WTC11 (cell line): ENCODE data around the gene USP7. TPM values are rescaled to one million over a fixed set of nuclear protein-coding genes. Genes with fewer than 3 reads are reported as not detected.

ENCODE experiments used
- ATAC-seq: fragments of 200-7000 bp; cut with Tn5 transposase; 2 replicates; pipeline ENCODE4 v1.10.0; 2021; ENCODE audit warnings: mild to moderate bottlenecking, moderate library complexity
- CTCF ChIA-PET: fragments of 300-600 bp; sonication (Branson Sonifier 250); formaldehyde crosslinking; loops from one replicate; lab custom pipeline; 2021; ENCODE audit warnings: antibody characterized with exemption; lab: Charles Lee
- POLR2A ChIA-PET: fragments of 350-600 bp; sonication (Branson Sonifier 250); formaldehyde crosslinking; loops from one replicate; lab custom pipeline; 2021; ENCODE audit warnings: antibody characterized with exemption; lab: Charles Lee
- DNase-seq: peaks from one replicate; pipeline ENCODE4 v3.0.0; 2021; ENCODE audit warnings: low spot score
- H3K27ac Mint-ChIP-seq: 2 replicates; pipeline ENCODE4 v1.8.0; 2021; ENCODE audit warnings: mixed read lengths
- H3K27me3 Mint-ChIP-seq: 2 replicates; pipeline ENCODE4 v1.8.0; 2021; ENCODE audit warnings: low read depth, mild to moderate bottlenecking, moderate library complexity, mixed read lengths
- H3K36me3 Mint-ChIP-seq: 2 replicates; pipeline ENCODE4 v1.8.0; 2021; ENCODE audit warnings: mixed read lengths
- H3K4me1 Mint-ChIP-seq: 2 replicates; pipeline ENCODE4 v1.8.0; 2022; ENCODE audit warnings: mixed read lengths
- H3K4me3 Mint-ChIP-seq: 2 replicates; pipeline ENCODE4 v1.8.0; 2021; ENCODE audit warnings: mild to moderate bottlenecking, moderate library complexity, mixed read lengths
- H3K9me3 Mint-ChIP-seq: 2 replicates; pipeline ENCODE4 v1.8.0; 2021; ENCODE audit warnings: mixed read lengths
- ATF1 ChIP-seq: sonication (generic); formaldehyde crosslinking; IDR thresholded peaks from 2 replicates; pipeline ENCODE4 v1.8.1; 2023; ENCODE audit warnings: mild to moderate bottlenecking, moderate library complexity, missing genetic modification reagents
- CREM ChIP-seq: sonication (generic); formaldehyde crosslinking; IDR thresholded peaks from 2 replicates; pipeline ENCODE4 v1.8.1; 2022; ENCODE audit warnings: mild to moderate bottlenecking, missing genetic modification reagents, moderate library complexity
- ESRRA ChIP-seq: sonication (generic); formaldehyde crosslinking; IDR thresholded peaks from 2 replicates; pipeline ENCODE4 v1.8.1; 2022; ENCODE audit warnings: mild to moderate bottlenecking, missing genetic modification reagents, borderline replicate concordance
- ETV6 ChIP-seq: sonication (generic); formaldehyde crosslinking; IDR thresholded peaks from 2 replicates; pipeline ENCODE4 v1.8.1; 2022; ENCODE audit warnings: mild to moderate bottlenecking, missing genetic modification reagents
- FOXK1 ChIP-seq: sonication (generic); formaldehyde crosslinking; IDR thresholded peaks from 2 replicates; pipeline ENCODE4 v1.8.0; 2022; ENCODE audit warnings: mild to moderate bottlenecking, moderate library complexity, missing genetic modification reagents
- GTF2I ChIP-seq: fragments of 250-450 bp; sonication (Bioruptor Pico); conservative IDR thresholded peaks from 2 replicates; pipeline ENCODE4 v1.4.0; 2021; ENCODE audit warnings: mild to moderate bottlenecking
- KAT7 ChIP-seq: sonication (generic); formaldehyde crosslinking; IDR thresholded peaks from 2 replicates; pipeline ENCODE4 v1.8.1; 2023; ENCODE audit warnings: missing genetic modification reagents, mild to moderate bottlenecking, borderline replicate concordance
- MYBL2 ChIP-seq: sonication (generic); formaldehyde crosslinking; IDR thresholded peaks from 2 replicates; pipeline ENCODE4 v1.8.1; 2023; ENCODE audit warnings: mild to moderate bottlenecking, moderate library complexity, missing genetic modification reagents
- NFE2L1 ChIP-seq: sonication (generic); formaldehyde crosslinking; IDR thresholded peaks from 2 replicates; pipeline ENCODE4 v1.8.1; 2023; ENCODE audit warnings: missing genetic modification reagents
- SMAD3 ChIP-seq: sonication (generic); formaldehyde crosslinking; IDR thresholded peaks from 2 replicates; pipeline ENCODE4 v1.8.0; 2022; ENCODE audit warnings: missing genetic modification reagents, mild to moderate bottlenecking, borderline replicate concordance
- SOX15 ChIP-seq: fragments of 250-450 bp; sonication (Bioruptor Pico); IDR thresholded peaks from 2 replicates; pipeline ENCODE4 v1.9.0; 2021; ENCODE audit warnings: mild to moderate bottlenecking
- TEAD1 ChIP-seq: sonication (generic); formaldehyde crosslinking; IDR thresholded peaks from 2 replicates; pipeline ENCODE4 v1.8.0; 2022; ENCODE audit warnings: mild to moderate bottlenecking, missing genetic modification reagents
- ZNF138 ChIP-seq: sonication (generic); formaldehyde crosslinking; conservative IDR thresholded peaks from 2 replicates; pipeline ENCODE4 v1.8.1; 2022; ENCODE audit warnings: mild to moderate bottlenecking, moderate library complexity, missing genetic modification reagents
- ZNF416 ChIP-seq: fragments of 250-450 bp; sonication (Bioruptor Pico); IDR thresholded peaks from 2 replicates; pipeline ENCODE4 v1.9.0; 2021; ENCODE audit warnings: mild to moderate bottlenecking, inconsistent platforms
- ZNF671 ChIP-seq: fragments of 250-450 bp; sonication (Bioruptor Pico); IDR thresholded peaks from 2 replicates; pipeline ENCODE4 v1.8.0; 2021; ENCODE audit warnings: mild to moderate bottlenecking
- total RNA-seq: library from RNA; stranded (reverse); gene quantifications from 3 replicates; pipeline ENCODE4 v1.2.3, GENCODE V29; 2021
- TF ChIP-seq, protein P1 (sequence below): sonication (generic); formaldehyde crosslinking; IDR thresholded peaks from 2 replicates; pipeline ENCODE4 v1.8.0; 2022; ENCODE audit warnings: mild to moderate bottlenecking, missing genetic modification reagents
- TF ChIP-seq, protein P2 (sequence below): fragments of 200-600 bp; IDR thresholded peaks from 2 replicates; pipeline ENCODE4 v1.8.0; 2022; ENCODE audit warnings: antibody characterized with exemption
- TF ChIP-seq, protein P3 (sequence below): sonication (generic); formaldehyde crosslinking; IDR thresholded peaks from 2 replicates; pipeline ENCODE4 v1.8.0; 2022; ENCODE audit warnings: missing genetic modification reagents
- TF ChIP-seq, protein P4 (sequence below): sonication (generic); formaldehyde crosslinking; IDR thresholded peaks from 2 replicates; pipeline ENCODE4 v1.8.0; 2023; ENCODE audit warnings: missing genetic modification reagents, mild to moderate bottlenecking, borderline replicate concordance
- TF ChIP-seq, protein P5 (sequence below): sonication (generic); formaldehyde crosslinking; IDR thresholded peaks from 2 replicates; pipeline ENCODE4 v1.8.1; 2022; ENCODE audit warnings: mild to moderate bottlenecking, missing genetic modification reagents, moderate library complexity, borderline replicate concordance
- TF ChIP-seq, protein P6 (sequence below): fragments of 250-450 bp; sonication (Bioruptor Pico); IDR thresholded peaks from 2 replicates; pipeline ENCODE4 v1.9.0; 2021; ENCODE audit warnings: mild to moderate bottlenecking

USP7 gene
- total RNA-seq, 1 experiment from 2014 or later, result 211 TPM

DNA sequence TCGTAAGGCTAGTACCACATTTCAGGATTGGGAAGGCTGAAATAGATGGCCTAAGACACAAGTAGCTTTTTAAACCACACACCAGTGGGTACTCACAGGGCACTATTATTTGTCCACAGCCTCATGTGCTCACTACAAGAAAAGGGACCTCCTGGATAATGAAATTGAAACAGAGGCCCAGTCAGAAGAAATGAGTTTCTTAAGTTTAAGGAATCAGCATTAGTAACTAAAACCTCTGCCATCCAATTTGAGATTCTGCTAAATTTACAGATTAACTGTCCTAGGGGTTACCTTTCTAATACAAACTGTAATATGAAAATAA, 3.0 kb downstream of the USP7 start (continued):
- TF ChIP-seq MYBL2 (CRISPR knock-in tag), result no peak
- TF ChIP-seq, protein P1, sequence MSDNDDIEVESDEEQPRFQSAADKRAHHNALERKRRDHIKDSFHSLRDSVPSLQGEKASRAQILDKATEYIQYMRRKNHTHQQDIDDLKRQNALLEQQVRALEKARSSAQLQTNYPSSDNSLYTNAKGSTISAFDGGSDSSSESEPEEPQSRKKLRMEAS (CRISPR knock-in tag), result no peak
- TF ChIP-seq ESRRA (CRISPR knock-in tag), result no peak
- TF ChIP-seq, protein P2, sequence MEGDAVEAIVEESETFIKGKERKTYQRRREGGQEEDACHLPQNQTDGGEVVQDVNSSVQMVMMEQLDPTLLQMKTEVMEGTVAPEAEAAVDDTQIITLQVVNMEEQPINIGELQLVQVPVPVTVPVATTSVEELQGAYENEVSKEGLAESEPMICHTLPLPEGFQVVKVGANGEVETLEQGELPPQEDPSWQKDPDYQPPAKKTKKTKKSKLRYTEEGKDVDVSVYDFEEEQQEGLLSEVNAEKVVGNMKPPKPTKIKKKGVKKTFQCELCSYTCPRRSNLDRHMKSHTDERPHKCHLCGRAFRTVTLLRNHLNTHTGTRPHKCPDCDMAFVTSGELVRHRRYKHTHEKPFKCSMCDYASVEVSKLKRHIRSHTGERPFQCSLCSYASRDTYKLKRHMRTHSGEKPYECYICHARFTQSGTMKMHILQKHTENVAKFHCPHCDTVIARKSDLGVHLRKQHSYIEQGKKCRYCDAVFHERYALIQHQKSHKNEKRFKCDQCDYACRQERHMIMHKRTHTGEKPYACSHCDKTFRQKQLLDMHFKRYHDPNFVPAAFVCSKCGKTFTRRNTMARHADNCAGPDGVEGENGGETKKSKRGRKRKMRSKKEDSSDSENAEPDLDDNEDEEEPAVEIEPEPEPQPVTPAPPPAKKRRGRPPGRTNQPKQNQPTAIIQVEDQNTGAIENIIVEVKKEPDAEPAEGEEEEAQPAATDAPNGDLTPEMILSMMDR, result no peak
- no peak for TF ChIP-seq ZNF671 (CRISPR knock-in tag)
- no peak for TF ChIP-seq ZNF138 (CRISPR knock-in tag)
- no peak for TF ChIP-seq SMAD3

DNA sequence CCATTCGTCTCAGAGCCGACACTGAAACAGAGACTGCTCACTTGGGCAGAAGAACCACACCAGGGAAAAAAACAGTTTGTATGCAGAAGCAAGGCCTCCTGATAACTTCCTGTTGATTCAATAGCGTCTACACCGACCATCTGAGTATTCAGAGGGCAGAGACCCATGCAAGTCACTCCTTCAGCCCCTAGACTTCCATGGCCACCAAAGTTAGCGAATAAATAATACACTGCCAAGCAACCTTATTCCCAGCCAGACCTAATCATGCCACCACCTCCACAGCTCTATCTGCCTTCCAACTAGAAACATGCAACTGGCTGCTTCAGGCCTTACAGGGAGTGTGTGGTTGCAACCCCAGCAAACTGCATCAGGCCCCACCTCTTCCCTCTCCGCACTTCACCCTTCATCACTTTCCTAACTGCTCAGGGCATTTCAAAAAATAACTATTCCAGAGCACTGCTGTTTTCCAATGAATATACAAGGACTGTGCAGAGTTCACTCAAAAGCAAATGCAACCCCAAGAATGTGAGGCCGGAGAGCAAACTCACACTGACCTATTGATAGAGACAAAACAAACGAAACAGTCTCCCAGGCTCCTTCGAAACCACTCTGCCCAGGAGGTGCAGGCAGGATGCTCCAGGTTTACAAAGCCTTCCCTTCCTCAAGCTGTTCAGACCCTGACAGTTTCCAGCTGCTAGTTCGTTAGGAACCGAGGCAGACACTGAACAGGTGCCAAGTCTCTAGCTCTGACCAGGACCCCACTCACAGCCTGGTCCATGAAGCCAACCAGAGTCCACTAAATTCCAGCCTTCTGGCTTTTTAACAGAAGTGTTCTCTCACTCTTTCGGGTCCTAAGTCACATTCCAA, 3.6 kb downstream of the USP7 start:
- DNase-seq (no peak), ATAC-seq (peak; percentile 8)
- Mint-ChIP-seq H3K36me3 (peaks cover 6% of the 10 kb centered on the region), H3K27ac (peak overlapping the region; percentile 92), H3K27me3 (peaks cover 5% of the 10 kb centered on the region), H3K4me3 (peak overlapping the region; percentile 90), H3K4me1 (peaks cover 73% of the 10 kb centered on the region), H3K9me3 (no peaks in the 10 kb centered on the region)
- CTCF ChIA-PET, result interaction anchor here (1.0 to 3.8 kb wide), 4 partner anchors 12 to 53 kb away, joined by 3 to 43 read pairs (median 20); no protein-coding TSS in a partner anchor
- POLR2A ChIA-PET, result no interaction called here
- TF ChIP-seq, protein P3, sequence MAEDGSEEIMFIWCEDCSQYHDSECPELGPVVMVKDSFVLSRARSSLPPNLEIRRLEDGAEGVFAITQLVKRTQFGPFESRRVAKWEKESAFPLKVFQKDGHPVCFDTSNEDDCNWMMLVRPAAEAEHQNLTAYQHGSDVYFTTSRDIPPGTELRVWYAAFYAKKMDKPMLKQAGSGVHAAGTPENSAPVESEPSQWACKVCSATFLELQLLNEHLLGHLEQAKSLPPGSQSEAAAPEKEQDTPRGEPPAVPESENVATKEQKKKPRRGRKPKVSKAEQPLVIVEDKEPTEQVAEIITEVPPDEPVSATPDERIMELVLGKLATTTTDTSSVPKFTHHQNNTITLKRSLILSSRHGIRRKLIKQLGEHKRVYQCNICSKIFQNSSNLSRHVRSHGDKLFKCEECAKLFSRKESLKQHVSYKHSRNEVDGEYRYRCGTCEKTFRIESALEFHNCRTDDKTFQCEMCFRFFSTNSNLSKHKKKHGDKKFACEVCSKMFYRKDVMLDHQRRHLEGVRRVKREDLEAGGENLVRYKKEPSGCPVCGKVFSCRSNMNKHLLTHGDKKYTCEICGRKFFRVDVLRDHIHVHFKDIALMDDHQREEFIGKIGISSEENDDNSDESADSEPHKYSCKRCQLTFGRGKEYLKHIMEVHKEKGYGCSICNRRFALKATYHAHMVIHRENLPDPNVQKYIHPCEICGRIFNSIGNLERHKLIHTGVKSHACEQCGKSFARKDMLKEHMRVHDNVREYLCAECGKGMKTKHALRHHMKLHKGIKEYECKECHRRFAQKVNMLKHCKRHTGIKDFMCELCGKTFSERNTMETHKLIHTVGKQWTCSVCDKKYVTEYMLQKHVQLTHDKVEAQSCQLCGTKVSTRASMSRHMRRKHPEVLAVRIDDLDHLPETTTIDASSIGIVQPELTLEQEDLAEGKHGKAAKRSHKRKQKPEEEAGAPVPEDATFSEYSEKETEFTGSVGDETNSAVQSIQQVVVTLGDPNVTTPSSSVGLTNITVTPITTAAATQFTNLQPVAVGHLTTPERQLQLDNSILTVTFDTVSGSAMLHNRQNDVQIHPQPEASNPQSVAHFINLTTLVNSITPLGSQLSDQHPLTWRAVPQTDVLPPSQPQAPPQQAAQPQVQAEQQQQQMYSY (CRISPR knock-in tag), result no peak
- TF ChIP-seq TEAD1 (no peak), CREM (CRISPR knock-in tag) (no peak), ESRRA (CRISPR knock-in tag) (no peak), SOX15 (no peak), GTF2I (CRISPR knock-in tag) (no peak), ZNF416 (CRISPR knock-in tag) (no peak), FOXK1 (CRISPR knock-in tag) (no peak), ATF1 (no peak), KAT7 (CRISPR knock-in tag) (no peak), SMAD3 (no peak), NFE2L1 (CRISPR knock-in tag) (no peak), ETV6 (CRISPR knock-in tag) (no peak)
- TF ChIP-seq, protein P4, sequence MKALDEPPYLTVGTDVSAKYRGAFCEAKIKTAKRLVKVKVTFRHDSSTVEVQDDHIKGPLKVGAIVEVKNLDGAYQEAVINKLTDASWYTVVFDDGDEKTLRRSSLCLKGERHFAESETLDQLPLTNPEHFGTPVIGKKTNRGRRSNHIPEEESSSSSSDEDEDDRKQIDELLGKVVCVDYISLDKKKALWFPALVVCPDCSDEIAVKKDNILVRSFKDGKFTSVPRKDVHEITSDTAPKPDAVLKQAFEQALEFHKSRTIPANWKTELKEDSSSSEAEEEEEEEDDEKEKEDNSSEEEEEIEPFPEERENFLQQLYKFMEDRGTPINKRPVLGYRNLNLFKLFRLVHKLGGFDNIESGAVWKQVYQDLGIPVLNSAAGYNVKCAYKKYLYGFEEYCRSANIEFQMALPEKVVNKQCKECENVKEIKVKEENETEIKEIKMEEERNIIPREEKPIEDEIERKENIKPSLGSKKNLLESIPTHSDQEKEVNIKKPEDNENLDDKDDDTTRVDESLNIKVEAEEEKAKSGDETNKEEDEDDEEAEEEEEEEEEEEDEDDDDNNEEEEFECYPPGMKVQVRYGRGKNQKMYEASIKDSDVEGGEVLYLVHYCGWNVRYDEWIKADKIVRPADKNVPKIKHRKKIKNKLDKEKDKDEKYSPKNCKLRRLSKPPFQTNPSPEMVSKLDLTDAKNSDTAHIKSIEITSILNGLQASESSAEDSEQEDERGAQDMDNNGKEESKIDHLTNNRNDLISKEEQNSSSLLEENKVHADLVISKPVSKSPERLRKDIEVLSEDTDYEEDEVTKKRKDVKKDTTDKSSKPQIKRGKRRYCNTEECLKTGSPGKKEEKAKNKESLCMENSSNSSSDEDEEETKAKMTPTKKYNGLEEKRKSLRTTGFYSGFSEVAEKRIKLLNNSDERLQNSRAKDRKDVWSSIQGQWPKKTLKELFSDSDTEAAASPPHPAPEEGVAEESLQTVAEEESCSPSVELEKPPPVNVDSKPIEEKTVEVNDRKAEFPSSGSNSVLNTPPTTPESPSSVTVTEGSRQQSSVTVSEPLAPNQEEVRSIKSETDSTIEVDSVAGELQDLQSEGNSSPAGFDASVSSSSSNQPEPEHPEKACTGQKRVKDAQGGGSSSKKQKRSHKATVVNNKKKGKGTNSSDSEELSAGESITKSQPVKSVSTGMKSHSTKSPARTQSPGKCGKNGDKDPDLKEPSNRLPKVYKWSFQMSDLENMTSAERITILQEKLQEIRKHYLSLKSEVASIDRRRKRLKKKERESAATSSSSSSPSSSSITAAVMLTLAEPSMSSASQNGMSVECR (CRISPR knock-in tag), result no peak
- TF ChIP-seq, protein P5, sequence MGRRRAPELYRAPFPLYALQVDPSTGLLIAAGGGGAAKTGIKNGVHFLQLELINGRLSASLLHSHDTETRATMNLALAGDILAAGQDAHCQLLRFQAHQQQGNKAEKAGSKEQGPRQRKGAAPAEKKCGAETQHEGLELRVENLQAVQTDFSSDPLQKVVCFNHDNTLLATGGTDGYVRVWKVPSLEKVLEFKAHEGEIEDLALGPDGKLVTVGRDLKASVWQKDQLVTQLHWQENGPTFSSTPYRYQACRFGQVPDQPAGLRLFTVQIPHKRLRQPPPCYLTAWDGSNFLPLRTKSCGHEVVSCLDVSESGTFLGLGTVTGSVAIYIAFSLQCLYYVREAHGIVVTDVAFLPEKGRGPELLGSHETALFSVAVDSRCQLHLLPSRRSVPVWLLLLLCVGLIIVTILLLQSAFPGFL (CRISPR knock-in tag), result no peak
- TF ChIP-seq, protein P6, sequence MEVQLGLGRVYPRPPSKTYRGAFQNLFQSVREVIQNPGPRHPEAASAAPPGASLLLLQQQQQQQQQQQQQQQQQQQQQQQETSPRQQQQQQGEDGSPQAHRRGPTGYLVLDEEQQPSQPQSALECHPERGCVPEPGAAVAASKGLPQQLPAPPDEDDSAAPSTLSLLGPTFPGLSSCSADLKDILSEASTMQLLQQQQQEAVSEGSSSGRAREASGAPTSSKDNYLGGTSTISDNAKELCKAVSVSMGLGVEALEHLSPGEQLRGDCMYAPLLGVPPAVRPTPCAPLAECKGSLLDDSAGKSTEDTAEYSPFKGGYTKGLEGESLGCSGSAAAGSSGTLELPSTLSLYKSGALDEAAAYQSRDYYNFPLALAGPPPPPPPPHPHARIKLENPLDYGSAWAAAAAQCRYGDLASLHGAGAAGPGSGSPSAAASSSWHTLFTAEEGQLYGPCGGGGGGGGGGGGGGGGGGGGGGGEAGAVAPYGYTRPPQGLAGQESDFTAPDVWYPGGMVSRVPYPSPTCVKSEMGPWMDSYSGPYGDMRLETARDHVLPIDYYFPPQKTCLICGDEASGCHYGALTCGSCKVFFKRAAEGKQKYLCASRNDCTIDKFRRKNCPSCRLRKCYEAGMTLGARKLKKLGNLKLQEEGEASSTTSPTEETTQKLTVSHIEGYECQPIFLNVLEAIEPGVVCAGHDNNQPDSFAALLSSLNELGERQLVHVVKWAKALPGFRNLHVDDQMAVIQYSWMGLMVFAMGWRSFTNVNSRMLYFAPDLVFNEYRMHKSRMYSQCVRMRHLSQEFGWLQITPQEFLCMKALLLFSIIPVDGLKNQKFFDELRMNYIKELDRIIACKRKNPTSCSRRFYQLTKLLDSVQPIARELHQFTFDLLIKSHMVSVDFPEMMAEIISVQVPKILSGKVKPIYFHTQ (CRISPR knock-in tag), result no peak
